Epithelial cell of esophagus (primary cell): ENCODE data around the gene FGF14.
"Not testable (repeated sequence)": the region's sequence is repeated elsewhere in the genome, so short reads cannot be mapped to it uniquely, and the experiment has no call there.

ENCODE experiments used
- DNase-seq: peaks from one replicate; pipeline ENCODE4 v3.0.0; 2010; ENCODE audit warnings: low read depth
- H3K4me3 ChIP-seq: 2 replicates; pipeline ENCODE4 v1.5.1; 2011; ENCODE audit warnings: mild to moderate bottlenecking, low read length, control low read depth
- CTCF ChIP-seq: IDR thresholded peaks from 2 replicates; pipeline ENCODE4 v1.5.1; 2011; ENCODE audit warnings: low read depth, mild to moderate bottlenecking, low read length, control low read depth, inconsistent platforms; ENCODE audit not compliant: insufficient read depth; ENCODE audit errors: missing control alignments

The FGF14 gene

DNA sequence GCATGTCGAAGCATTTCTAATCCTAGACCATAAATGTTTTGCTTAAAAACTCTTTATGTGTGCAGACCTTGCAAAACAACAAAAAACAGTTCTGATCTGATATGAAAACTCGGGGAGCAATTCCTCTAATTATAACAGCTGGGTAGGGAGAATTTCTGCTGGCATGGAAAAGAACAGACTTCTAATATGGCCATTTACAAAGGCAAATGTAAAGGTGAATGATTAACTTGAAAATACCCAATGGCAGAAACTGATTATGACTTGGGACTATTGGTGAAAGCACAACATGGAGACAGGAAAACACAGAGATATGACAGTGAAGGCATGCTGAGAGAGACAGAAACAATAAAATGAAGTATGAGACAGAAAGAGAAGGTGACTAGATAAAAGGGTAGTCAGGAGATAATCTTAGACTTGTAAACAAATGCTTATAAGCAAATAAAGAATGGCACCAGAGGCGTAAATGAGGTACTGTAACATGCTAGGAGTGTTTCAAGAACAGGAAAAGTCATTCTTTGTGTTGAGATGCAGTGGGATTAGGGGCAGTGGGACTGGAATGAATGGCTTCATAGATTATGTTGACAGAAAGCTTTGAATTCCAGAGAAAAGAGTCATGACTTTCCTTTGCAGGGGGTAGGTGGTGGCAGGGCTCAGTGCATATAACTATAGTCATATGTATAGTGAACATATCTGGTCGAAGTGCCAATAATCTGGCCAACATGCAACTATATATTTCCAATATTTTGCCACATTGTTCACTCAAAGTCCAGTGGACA lies 556.4 kb downstream of the FGF14 start:
- DNase-seq, result no peak

DNA sequence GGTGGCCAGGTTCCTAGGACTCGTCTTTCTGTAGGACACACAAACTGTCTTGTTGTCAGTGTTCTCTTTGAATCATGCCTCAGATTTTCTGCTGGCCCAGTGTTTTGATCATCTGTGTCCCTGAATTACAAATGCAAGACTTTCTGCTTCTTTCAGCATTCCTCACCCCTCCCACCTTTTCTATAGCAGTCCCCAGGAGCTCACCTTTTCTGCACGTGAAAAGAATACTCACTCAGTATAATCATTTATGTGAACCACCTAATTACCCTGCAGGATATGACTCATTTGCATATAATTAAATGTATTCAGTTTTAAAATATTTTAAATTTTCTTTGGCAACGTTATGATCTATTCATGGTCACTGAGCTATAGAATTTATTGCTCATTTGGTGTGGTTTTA lies 560.1 kb downstream of the FGF14 start:
- no peak for TF ChIP-seq CTCF
- H3K4me3 ChIP-seq, result no peak overlapping the region
- no peak for DNase-seq

More for the DNA sequence above, 556.4 kb downstream of the FGF14 start:
- no peak for TF ChIP-seq CTCF
- H3K4me3 ChIP-seq, result no peak overlapping the region

DNA sequence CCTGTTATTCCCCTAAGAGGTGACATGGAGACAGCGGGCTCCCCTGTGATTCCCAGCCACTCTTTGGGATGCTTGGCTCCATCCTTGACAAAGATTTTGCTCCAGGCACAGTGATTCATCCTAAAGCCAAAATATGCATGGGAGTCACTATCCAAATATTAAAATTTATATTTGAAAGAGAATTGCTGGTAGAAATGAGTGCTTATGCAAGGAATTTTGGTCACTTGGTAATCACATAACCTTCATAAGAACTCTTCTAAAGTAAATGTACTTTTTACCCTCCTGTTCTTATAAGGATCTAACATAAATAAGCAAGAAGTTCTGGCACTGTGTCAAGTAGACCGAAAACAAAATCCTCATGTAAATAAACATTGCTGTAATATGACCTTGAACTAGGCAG lies 563.5 kb downstream of the FGF14 start:
- no peak for DNase-seq
- no peak for TF ChIP-seq CTCF
- no peak overlapping the region for H3K4me3 ChIP-seq

GRCh38 chr13:101837778-101838177 lies 564.1 kb downstream of the FGF14 start:
- DNase-seq, H3K4me3 ChIP-seq: not testable (repeated sequence)

GRCh38 chr13:101837288-101837687 lies 564.6 kb downstream of the FGF14 start:
- TF ChIP-seq CTCF, result no peak
- no peak for DNase-seq
- H3K4me3 ChIP-seq, result no peak overlapping the region

DNA sequence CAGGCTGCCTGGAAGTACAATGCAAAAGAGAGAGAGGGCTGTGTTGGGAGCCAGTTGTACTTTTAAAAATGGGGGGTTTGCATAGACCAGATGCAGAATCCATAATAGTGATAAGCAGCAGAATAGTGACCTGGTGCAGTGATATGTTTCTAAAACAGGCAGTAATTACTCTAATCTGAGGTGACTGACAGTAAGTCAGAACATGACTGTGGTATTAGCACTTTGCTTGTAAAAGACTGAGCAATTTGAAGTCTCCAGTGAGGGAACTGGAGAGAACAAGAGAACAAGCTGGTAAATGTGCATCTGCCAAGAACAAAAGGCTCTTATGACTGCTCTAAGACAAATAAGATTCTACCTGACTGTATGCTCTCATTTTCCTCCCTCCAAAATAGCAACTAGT lies 565.9 kb downstream of the FGF14 start:
- DNase-seq, result no peak
- no peak overlapping the region for H3K4me3 ChIP-seq
- no peak for TF ChIP-seq CTCF

GRCh38 chr13:101833671-101834070 lies 568.2 kb downstream of the FGF14 start:
- no peak for DNase-seq
- no peak for TF ChIP-seq CTCF
- no peak overlapping the region for H3K4me3 ChIP-seq
